ENCODE data around the gene ASPG. TPM values are rescaled to one million over a fixed set of nuclear protein-coding genes. Genes with fewer than 3 reads are reported as not detected.

The ASPG gene
- total RNA-seq, 2 donors from 2014 or later: 0.30 TPM; not detected in 1

- ATAC-seq (replicated peaks in 1 of 2) (no peak), DNase-seq (no peak)
- no peaks in the 10 kb centered on the region for H3K4me1 Mint-ChIP-seq (ENCODE audit: low read depth)
These were observed 14.9 kb downstream of the ASPG start for GRCh38 chr14:104100171-104101085.

DNA sequence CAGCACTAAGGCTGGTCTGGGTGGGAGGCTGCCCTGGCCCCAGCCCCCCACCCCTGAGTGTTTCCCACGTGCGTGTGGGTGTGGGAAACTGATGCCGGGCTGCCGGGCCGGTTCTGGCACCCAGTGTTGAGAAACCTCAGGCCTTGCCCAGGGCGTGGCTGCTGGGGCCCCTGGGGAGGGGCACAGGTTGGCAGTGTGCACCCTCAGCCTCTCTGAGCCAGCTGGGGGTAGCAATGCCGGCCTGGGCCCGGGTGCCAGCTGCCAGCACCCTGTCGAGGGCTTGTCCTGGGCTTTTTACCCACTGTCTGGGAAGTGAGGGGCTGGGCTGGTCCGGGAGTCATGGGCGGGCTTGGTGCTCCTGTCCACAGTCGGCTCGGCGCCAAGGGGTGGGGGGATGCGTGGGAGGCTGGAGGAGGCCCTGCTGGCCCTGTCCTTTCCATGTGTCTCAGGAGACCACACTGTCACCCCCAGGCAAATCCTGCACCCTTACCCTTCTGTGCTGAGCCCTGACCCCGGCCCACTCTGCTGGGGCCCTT, 15.7 kb downstream of the ASPG start:
- no peaks in the 10 kb centered on the region for H3K27me3 Mint-ChIP-seq (ENCODE audit: low read depth)

More at GRCh38 chr14:104100171-104101085, 14.9 kb downstream of the ASPG start:
- H3K9me3 Mint-ChIP-seq: no peaks in the 10 kb centered on the region
- no peaks in the 10 kb centered on the region for H3K36me3 Mint-ChIP-seq (ENCODE audit: insufficient read depth in 2 of 2)
- H3K27ac Mint-ChIP-seq: no peak overlapping the region
- no peaks in the 10 kb centered on the region for H3K27me3 Mint-ChIP-seq (ENCODE audit: low read depth)
- no peak overlapping the region for H3K4me3 Mint-ChIP-seq

DNA sequence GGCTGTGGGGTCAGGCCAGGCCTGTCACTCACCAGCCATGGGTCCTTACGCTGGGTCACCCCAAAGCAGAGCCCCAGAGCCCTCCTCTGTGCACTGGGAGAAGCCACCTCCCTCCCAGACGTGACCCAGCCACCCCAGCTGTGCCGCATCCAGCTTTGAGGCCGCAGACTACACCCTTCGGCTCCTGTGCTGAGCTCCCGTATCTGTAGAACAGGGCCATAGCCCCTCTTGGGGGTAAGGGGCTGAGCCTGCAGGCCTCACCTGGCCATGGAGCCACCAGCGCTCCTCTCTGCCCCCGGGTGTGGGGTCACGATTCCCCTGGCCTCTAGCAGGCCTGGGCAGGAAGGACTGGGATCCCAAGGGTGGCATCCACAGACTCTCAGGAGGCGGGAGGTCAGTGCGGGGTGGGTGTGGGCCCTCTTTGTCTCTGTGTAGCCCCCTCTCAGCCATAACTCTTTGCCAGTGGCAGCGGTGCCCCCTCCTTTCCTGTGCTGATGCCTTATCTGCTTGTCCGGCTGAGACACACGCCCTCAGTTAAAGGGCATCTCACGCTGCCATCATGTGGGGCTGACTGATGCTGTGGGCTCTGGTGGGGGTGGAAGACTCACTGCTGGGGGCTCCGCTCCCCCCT, 16.3 kb downstream of the ASPG start:
- no peak for ATAC-seq (replicated peaks in 1 of 2)
- no peaks in the 10 kb centered on the region for H3K4me1 Mint-ChIP-seq (ENCODE audit: low read depth)
- H3K9me3 Mint-ChIP-seq: no peaks in the 10 kb centered on the region
- no peaks in the 10 kb centered on the region for H3K36me3 Mint-ChIP-seq (ENCODE audit: insufficient read depth in 2 of 2)
- no peak overlapping the region for H3K27ac Mint-ChIP-seq
- no peaks in the 10 kb centered on the region for H3K27me3 Mint-ChIP-seq (ENCODE audit: low read depth)
- DNase-seq: no peak
- no peak overlapping the region for H3K4me3 Mint-ChIP-seq

More for the DNA sequence above, 15.7 kb downstream of the ASPG start:
- H3K9me3 Mint-ChIP-seq: no peaks in the 10 kb centered on the region
- no peak overlapping the region for H3K4me3 Mint-ChIP-seq
- ATAC-seq (replicated peaks in 1 of 2) (no peak), DNase-seq (no peak)
- no peaks in the 10 kb centered on the region for H3K4me1 Mint-ChIP-seq (ENCODE audit: low read depth)
- H3K27ac Mint-ChIP-seq: no peak overlapping the region
- no peaks in the 10 kb centered on the region for H3K36me3 Mint-ChIP-seq (ENCODE audit: insufficient read depth in 2 of 2)

- H3K27ac Mint-ChIP-seq: no peak overlapping the region
- no peaks in the 10 kb centered on the region for H3K4me1 Mint-ChIP-seq (ENCODE audit: low read depth)
- H3K9me3 Mint-ChIP-seq: no peaks in the 10 kb centered on the region
- no peak for ATAC-seq (replicated peaks in 1 of 2)
- H3K36me3 Mint-ChIP-seq (ENCODE audit: insufficient read depth in 2 of 2): no peaks in the 10 kb centered on the region
- no peak overlapping the region for H3K4me3 Mint-ChIP-seq
- DNase-seq: no peak
- no peaks in the 10 kb centered on the region for H3K27me3 Mint-ChIP-seq (ENCODE audit: low read depth)
These were observed 16.9 kb downstream of the ASPG start for GRCh38 chr14:104102282-104102914.

- Mint-ChIP-seq H3K27me3 (ENCODE audit: low read depth) (no peaks in the 10 kb centered on the region), H3K4me3 (no peak overlapping the region), H3K4me1 (ENCODE audit: low read depth) (no peaks in the 10 kb centered on the region), H3K36me3 (ENCODE audit: insufficient read depth in 2 of 2) (no peaks in the 10 kb centered on the region), H3K9me3 (no peaks in the 10 kb centered on the region), H3K27ac (no peak overlapping the region)
- ATAC-seq (replicated peaks in 1 of 2): no peak
- no peak for DNase-seq
These were observed 17.6 kb downstream of the ASPG start for GRCh38 chr14:104103061-104103445.

- Mint-ChIP-seq H3K27ac (no peak overlapping the region), H3K36me3 (ENCODE audit: insufficient read depth in 2 of 2) (no peaks in the 10 kb centered on the region), H3K4me3 (no peak overlapping the region), H3K27me3 (ENCODE audit: low read depth) (no peaks in the 10 kb centered on the region), H3K4me1 (ENCODE audit: low read depth) (no peaks in the 10 kb centered on the region), H3K9me3 (no peaks in the 10 kb centered on the region)
- DNase-seq (no peak), ATAC-seq (replicated peaks in 1 of 2) (no peak)
These were observed 18.1 kb downstream of the ASPG start for GRCh38 chr14:104103446-104104075.

DNA sequence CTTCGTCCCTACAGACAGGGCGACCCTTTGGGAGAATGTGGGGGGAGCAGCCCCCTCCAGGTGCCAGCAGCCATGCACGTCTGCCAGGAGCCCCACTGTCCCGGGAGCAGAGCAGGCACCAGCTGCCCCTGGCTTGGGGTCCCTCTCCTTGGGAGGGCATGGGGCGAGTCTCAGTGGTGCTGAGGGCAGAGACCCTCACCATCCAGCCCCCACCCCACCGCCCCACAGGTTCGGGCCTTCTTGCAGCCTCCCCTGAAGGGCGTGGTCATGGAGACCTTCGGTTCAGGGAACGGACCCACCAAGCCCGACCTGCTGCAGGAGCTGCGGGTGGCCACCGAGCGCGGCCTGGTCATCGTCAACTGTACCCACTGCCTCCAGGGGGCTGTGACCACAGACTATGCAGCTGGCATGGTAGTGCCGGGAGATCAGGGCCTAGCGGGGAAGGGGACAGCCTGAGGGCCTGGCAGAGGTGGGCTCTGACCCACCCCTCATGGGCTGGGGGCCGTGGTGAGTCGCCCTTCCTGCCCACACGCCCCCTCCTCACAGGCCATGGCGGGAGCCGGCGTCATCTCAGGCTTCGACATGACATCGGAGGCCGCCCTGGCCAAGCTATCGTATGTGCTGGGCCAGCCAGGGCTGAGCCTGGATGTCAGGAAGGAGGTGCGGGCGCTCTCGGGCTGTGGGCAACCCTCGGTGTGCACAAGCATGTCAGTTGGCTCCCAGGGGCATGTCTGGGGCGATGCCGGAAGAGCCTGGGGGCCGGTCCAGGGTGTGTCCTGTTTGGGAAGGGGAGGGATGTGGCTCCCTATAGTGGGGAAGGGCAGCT, 18.8 kb downstream of the ASPG start:
- DNase-seq (no peak), ATAC-seq (replicated peaks in 1 of 2) (no peak)
- no peak overlapping the region for H3K27ac Mint-ChIP-seq

DNA sequence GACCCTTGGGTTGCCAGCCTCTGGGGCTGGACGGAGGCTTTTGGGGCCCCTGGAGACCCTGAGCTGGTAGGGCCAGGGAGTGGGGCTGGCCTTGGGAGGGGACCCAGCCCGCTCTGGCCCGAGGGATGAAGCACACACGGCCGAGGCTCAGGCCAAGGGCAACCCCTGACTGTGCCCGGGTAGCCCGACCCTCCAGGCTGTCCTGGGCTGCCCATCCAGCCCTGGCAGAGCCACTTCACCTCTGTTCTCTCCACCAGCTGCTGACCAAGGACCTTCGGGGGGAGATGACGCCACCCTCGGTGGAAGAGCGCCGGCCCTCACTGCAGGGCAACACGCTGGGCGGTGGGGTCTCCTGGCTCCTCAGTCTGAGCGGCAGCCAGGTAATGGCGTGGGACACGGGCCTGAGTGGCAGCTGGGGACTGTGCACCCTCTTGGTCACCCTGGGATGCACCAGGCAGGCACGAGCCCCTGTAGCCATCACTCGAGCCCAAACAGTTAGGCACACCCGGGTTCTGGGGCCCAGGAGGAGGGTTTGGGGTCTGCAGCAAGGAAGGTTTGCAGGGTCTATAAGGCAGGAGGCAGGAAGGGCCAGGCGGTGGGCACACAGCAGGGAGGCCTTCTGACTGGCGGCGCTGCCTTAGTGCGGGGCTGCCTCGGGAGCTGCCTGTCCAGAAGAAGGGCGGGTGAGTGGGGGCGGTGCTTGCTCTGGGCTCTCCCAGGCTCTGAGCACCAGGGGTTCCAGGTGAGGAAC, 19.7 kb downstream of the ASPG start:
- no peaks in the 10 kb centered on the region for H3K9me3 Mint-ChIP-seq
- DNase-seq (no peak), ATAC-seq (replicated peaks in 1 of 2) (no peak)
- H3K36me3 Mint-ChIP-seq (ENCODE audit: insufficient read depth in 2 of 2): no peaks in the 10 kb centered on the region
- H3K4me1 Mint-ChIP-seq (ENCODE audit: low read depth): no peaks in the 10 kb centered on the region
- no peak overlapping the region for H3K27ac Mint-ChIP-seq
- H3K27me3 Mint-ChIP-seq (ENCODE audit: low read depth): no peaks in the 10 kb centered on the region
- no peak overlapping the region for H3K4me3 Mint-ChIP-seq

More for the DNA sequence above, 18.8 kb downstream of the ASPG start:
- Mint-ChIP-seq H3K4me3 (no peak overlapping the region), H3K36me3 (ENCODE audit: insufficient read depth in 2 of 2) (no peaks in the 10 kb centered on the region), H3K9me3 (no peaks in the 10 kb centered on the region), H3K27me3 (ENCODE audit: low read depth) (no peaks in the 10 kb centered on the region), H3K4me1 (ENCODE audit: low read depth) (no peaks in the 10 kb centered on the region)

- Mint-ChIP-seq H3K4me3 (no peak overlapping the region), H3K9me3 (no peaks in the 10 kb centered on the region), H3K27me3 (ENCODE audit: low read depth) (no peaks in the 10 kb centered on the region), H3K36me3 (ENCODE audit: insufficient read depth in 2 of 2) (no peaks in the 10 kb centered on the region), H3K27ac (no peak overlapping the region), H3K4me1 (ENCODE audit: low read depth) (no peaks in the 10 kb centered on the region)
- DNase-seq (no peak), ATAC-seq (replicated peaks in 1 of 2) (no peak)
These were observed 20.4 kb downstream of the ASPG start for GRCh38 chr14:104105822-104106470.

DNA sequence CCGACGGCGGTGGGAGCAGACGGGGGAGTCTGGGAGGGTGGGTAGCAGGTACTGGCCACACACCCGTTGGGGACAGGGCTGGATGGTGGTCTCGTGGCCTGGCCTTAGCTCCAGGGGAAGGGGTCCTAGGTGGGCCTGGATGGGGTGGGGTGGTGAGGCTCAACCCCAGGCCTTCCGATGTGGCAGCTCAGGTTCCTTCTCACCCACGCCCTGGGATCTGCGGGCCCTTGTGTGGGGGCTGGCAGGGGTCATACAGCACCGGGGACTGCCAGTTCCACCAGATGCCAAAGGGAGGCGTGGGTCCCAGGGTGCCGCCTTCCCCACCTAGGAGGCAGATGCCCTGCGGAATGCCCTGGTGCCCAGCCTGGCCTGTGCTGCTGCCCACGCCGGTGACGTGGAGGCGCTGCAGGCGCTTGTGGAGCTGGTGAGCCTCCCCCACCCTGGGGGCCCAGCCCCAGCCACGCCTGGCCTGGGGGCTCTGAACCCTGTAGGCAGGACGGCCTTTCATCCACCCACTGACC, 21.0 kb downstream of the ASPG start:
- no peak for ATAC-seq (replicated peaks in 1 of 2)
- Mint-ChIP-seq H3K4me1 (ENCODE audit: low read depth) (no peaks in the 10 kb centered on the region), H3K9me3 (no peaks in the 10 kb centered on the region), H3K27ac (no peak overlapping the region), H3K36me3 (ENCODE audit: insufficient read depth in 2 of 2) (no peaks in the 10 kb centered on the region), H3K27me3 (ENCODE audit: low read depth) (no peaks in the 10 kb centered on the region), H3K4me3 (no peak overlapping the region)
- DNase-seq: no peak

DNA sequence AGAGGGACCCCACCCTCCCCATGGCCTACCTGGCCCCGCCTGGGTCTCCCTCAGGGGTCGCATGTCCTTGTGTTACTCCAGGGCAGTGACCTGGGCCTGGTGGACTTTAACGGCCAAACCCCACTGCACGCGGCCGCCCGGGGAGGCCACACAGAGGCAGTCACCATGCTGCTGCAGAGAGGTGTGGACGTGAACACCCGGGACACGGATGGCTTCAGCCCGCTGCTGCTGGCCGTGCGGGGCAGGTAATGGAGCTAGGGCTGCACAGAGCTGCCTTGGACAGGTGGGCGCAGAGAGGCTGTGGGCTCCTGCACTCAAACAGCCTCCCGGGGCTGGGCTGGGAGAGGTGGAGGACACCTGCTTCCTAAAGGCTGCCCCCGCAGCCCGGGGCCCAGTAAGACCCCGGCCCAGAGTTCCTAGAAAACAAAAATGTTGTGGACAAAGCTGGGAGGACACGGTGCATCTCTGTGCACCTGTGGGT, 21.6 kb downstream of the ASPG start:
- no peak for ATAC-seq (replicated peaks in 1 of 2)
- H3K36me3 Mint-ChIP-seq (ENCODE audit: insufficient read depth in 2 of 2): no peaks in the 10 kb centered on the region
- no peaks in the 10 kb centered on the region for H3K9me3 Mint-ChIP-seq
- no peaks in the 10 kb centered on the region for H3K27me3 Mint-ChIP-seq (ENCODE audit: low read depth)
- no peak for DNase-seq
- no peaks in the 10 kb centered on the region for H3K4me1 Mint-ChIP-seq (ENCODE audit: low read depth)
- H3K4me3 Mint-ChIP-seq: no peak overlapping the region
- H3K27ac Mint-ChIP-seq: no peak overlapping the region

All from activated T-cell treated with anti-CD3 and anti-CD28 coated beads, Interleukin-2, amount 50 U/mL, for 72 hours (primary cell).